GM21381 (cell line): ENCODE measurements around the gene HSD17B14.

Experiments used
- ATAC-seq: cut with Tn5 transposase; IDR thresholded peaks from one replicate; pipeline ENCODE4 v1.9.1; 2021; ENCODE audit warnings: mild to moderate bottlenecking, moderate library complexity; ENCODE audit not compliant: unreplicated experiment

The HSD17B14 gene

GRCh38 chr19:48830965-48831364 lies 5.3 kb downstream of the HSD17B14 start:
- no peak for ATAC-seq

DNA sequence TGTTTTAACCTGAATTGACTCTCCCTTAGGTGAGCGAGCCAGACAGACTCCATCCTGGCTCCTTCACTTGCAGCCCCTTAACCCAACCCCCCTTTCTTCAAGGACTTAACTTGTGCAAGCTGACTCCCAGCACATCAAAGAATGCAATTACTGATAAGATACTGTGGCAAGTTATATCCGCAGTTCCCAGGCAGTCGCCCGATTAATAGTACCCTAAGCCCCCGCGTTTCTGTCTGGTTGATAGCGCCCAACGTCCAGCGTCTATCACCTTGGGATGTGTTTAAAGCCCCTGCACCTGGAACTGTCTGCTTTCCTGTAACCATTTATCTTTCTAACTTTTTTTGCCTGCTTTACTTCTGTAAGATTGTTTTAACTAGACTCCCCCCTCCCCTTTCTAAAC lies 6.2 kb downstream of the HSD17B14 start:
- no peak for ATAC-seq

DNA sequence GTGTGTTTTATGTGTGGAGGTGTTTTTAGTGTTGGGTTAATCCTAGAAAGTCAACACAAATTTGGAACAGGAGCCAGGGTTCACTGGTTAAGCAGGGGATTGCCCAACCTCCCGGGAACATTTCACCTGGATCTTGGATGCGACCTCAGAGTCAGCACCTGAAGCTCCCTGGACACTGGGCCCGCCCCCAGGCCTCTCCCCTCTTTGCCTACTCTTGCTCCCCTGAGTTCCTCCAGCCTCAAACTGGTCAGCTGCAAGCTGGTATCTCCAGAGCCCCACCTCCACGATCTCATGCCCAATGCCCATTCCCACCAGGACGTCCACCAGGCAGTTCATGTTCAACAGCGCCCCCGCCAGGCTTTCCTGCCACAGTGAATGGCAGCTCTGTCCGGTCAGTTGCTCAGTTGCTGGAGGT lies 9.7 kb downstream of the HSD17B14 start:
- ATAC-seq, result no peak

DNA sequence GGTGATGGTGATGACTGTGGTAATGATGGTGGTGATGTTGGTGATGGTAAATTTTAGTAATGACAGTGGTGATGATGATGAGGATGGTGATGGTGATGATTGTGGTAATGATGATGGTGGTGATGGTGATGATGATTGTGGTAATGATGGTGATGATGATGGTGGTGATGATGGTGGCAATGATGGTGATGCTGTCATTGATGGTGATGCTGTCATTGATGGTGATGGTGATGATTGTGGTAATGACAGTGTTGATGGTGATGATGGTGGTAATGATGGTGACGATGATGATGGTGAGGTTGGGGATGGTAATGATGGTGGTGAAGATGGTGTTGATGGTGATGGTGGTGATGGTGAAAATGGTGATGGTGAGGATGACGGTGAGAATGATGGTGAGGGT lies 13.8 kb downstream of the HSD17B14 start:
- no peak for ATAC-seq

DNA sequence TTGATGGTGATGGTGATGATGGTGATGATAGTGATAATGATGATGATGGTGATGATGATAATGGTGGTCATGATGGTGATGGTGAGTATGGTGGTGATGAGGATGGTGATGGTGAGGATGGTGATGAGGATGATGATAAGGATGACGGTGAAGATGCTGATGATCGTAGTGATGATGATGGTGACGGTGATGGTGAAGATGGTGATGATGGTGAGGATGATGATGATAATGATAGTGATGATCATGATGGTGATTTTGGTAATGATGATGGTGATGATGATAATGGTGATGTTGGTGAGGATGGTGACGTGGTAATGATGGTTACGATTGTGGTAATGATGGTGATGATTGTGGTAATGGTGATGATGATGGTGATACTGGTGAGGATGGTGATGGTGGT lies 14.7 kb downstream of the HSD17B14 start:
- no peak for ATAC-seq

DNA sequence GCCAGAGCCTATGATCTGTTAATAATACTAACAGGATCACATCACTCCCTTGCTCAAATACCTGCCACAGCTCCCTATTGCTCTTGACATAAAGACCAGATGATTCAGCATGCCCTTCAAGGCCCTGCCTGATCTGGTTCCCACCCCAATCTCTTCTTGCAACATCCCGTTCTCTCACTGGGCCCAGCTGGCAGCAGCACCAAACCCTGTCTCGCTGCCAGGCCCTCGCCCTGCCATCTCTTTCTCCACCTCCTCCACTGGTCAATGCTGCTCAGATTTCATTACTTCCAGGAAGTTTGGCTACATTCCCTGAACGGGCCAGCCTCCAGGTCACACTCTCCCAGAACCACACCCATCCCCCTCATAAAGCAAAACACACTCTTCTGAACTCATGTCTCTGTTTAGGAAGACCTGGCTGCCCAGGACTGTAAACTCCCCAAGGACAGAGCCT lies 16.9 kb downstream of the HSD17B14 start:
- ATAC-seq, result no peak

DNA sequence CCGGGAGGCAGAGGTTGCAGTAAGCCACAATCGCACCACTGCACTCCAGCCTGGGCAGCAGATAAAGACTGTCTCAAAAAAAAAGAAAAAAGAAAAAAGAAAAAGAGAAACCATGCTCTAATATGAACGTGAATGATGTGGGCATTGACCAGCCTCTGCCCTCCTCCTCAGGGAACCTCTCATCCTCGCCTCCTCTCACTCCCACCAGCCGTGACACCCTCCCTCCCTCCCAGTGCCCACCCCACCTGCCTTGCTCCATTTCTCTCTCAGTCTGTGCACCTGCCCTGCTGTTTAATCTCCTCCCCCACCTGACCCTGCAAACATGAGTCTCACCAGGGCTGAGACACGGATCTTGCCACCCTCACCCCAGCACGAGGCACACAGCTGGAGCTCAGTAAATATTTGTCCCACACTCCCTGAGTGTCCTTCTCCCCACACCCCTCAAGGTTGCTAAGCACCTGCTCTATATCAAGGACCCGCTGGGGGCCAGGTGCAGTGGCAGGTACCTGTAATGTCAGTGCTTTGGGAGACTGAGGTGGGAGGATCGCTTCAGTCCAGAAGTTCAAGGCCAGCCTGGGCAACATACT lies 18.0 kb downstream of the HSD17B14 start:
- no peak for ATAC-seq

DNA sequence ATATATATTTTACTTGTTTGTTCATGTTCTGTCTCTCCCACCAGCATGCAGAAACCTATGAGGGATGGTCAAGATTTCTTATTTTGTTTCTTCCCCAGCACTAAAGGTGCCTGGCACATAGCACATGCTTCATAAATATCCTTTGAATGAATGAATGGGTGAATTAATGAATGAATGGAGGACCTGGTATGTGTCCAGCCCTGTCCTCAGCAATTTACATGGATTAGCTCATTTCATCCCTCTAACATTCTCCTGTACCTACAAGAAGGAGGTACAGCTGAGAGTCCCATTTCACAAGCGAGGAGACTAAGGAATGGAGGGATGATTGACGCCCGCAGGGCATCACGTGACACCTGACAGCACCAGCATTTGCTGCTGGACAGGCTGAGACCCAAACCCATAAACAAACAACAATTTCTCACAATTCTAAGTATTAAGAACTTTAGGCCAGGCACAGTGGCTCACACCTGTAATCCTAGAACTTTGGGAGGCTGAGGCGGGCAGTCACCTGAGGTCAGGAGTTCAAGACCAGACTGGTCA lies 18.6 kb downstream of the HSD17B14 start:
- no peak for ATAC-seq

- ATAC-seq, result no peak
Observed at GRCh38 chr19:48815870-48816501, 20.3 kb downstream of the HSD17B14 start.

- no peak for ATAC-seq
Observed at GRCh38 chr19:48814895-48815294, 21.4 kb downstream of the HSD17B14 start.

- no peak for ATAC-seq
Observed at GRCh38 chr19:48813123-48813913, 23.0 kb downstream of the HSD17B14 start.

DNA sequence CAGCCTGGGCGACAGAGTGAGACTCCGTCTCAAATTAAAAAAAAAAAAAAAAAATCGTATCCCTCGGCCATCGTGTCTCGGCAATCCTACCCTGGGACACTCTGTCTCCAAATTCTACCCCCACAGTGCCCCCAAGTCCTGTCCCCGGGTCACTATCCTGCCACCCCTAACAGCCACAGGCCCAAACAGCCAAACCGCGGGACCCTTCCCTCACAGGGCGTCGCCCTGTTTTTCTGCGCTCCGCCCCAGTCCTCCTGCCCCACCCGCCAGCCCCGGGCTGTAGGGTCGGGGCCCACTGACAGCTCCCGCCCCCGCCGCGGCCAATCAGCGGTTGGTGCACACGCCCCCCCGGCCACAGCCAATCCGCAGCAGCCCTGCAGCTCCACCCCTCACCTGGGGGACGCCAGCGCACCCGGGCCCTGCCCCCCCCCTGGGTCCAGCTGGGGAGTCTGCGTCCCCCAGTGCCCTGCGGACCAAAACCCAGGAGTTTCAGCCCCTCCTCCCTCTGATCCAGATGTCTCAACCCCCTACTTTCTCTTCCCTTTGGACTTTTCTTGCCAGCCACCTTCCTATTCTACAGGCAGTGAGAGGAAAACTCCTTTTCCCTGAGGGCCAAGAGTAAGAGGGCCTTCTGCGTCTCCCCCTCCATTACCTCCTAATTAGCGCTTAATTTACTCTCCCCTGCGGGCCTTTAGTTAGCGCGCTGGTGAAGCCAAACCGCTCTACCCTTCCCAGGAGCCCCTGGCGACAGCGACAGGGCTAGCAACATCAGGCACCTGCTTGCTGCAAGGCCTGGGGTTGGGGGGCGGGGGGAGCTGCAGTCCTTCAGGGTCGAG lies 24.0 kb downstream of the HSD17B14 start:
- peak; percentile 50 for ATAC-seq

GRCh38 chr19:48810151-48810550 lies 26.1 kb downstream of the HSD17B14 start:
- no peak for ATAC-seq

DNA sequence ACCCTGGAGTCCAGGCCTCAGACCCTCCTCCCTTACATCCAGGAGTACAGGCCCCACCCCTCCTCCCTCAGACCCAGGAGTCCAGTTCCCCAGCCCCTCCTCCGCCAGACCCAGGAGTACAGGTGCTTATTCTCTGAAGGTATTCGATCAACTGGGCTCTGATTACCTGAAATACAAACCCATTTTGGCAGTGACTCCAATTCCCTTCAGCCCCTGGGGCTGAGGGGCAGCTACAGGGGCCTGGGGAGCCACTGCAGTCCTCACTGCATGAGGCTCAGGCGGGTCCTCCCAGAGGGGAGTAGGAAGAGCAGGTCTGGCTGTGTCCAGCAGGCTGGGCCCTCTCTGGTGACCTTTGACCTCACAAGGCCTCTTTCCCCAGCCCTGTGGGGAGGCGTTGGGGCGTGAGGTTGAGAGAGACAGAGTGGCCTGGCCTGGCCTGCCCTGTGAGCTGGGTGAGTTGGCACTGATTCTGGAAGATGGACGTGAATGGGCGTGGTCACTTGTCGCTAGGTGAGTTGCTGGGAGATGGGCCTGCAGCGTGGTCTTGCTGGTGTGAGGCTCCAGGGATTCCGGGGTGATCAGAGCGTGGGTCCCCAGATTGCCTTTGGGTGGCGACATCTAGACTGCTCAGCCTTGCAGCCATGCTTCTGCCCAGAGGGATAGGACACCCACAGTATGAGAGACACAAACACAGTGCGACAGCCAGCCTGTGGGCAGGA lies 28.5 kb downstream of the HSD17B14 start:
- no peak for ATAC-seq

- ATAC-seq, result no peak
Observed at GRCh38 chr19:48806818-48807589, 29.3 kb downstream of the HSD17B14 start.

DNA sequence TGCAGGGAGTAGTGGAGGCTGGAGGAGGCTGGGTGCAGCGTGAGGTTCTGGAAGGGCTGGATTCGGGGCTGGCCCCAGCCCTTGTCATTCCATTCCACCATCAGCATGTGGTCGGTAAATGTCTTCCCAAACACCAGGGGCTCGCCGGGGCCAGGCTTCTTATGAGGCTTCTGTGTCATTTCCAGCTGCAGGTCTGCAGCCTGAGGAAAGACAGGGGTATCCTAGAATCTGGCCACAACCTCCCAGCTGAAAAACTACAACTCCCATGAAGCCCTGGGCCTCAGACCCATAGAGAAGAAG lies 29.8 kb downstream of the HSD17B14 start:
- no peak for ATAC-seq

DNA sequence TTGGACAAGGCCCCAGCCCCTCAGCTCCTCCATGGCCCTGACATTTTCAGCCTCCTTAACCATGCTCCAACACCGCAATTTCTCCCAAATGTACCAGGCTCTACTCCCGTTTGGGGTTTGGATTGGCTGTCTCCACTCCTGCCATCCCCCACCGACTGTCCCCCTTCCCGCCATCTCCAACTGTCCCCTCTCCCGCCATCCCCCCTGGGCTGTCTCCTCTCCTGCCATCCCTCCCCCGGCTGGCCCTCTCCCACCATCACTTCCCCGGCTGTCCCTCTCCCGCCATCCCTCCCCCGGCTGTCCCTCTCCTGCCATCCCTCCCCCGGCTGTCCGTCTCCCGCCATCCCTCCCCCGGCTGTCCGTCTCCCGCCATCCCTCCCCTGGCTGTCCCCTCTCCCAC lies 30.8 kb downstream of the HSD17B14 start:
- no peak for ATAC-seq

DNA sequence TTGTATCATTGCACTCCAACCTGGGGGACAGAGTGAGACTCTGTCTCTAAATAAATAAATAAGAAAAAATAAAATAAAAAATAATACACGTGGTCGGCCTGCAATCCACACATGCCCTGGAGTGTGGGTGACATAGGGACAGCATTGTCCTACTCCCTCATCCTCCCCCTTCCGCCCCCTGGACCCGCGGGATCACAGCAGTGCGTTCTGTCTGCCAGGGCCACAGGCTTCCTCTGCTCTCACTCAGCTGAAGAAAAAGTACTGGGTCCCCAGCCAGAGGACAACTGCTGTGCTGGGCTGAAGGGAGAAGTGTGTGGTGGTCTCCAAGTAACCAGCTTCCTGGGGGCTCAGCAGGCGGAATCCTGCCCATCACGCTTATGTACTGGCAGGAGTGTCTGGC lies 31.8 kb downstream of the HSD17B14 start:
- ATAC-seq, result no peak

DNA sequence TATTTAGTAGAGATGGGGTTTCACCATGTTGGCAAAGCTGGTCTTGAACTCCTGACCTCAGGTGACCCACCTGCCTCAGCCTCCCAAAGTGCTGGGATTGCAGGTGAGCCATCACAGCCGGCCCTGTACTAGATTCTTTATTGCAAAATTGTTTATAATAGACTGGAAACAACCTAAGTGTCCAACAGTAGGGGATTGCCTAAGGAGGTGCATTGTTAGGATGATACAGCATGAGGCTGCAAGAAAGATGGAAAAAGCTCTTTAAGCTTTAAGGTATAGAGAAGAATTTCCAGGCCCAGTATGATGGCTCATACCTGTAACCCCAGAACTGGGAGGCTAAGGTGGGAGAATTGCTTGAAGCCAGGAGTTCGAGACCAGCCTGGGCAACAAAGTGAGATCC lies 33.7 kb downstream of the HSD17B14 start:
- no peak for ATAC-seq
